Mammary epithelial cell (primary cell): ENCODE data around the gene LRRC53.

Experiments used
- EZH2 ChIP-seq: IDR thresholded peaks from 2 replicates; pipeline ENCODE4 v1.6.1; 2012; ENCODE audit warnings: low read length, inconsistent platforms, borderline replicate concordance
- TF ChIP-seq, protein P1 (sequence below), 2 donors: IDR thresholded peaks in 1 of 2; conservative IDR thresholded peaks in 1 of 2; 2 replicates each; pipeline ENCODE4 v1.5.1; 2011 to 2012; ENCODE audit warnings: inconsistent platforms in 2 of 2, low read length in 2 of 2, mild to moderate bottlenecking in 2 of 2, control low read depth in 1 of 2, low read depth in 1 of 2; ENCODE audit not compliant: insufficient read depth in 1 of 2; ENCODE audit errors: extremely low read depth in 1 of 2

DNA sequence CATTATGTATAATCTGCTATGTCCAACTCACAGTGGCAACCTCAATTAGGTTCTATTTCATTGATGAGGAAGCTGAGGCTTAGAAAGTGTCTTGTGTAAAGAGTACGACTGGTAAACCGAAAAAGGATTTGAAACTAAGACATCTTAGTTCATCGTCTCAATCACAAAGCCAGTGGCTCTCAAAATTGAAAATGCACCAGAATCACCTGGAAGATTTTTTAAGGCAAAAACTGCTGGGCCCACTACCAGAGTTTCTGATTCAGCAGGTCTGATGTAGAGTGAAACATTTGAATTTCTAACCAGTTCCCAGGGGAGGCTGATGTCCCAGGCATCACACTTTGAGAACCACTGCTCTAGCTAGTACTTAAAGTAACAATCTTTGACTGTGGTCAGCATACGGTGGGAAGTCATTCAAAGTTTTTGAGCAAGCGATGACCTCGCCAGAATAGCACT is 5.2 kb upstream of the LRRC53 start:
- TF ChIP-seq, protein P1, sequence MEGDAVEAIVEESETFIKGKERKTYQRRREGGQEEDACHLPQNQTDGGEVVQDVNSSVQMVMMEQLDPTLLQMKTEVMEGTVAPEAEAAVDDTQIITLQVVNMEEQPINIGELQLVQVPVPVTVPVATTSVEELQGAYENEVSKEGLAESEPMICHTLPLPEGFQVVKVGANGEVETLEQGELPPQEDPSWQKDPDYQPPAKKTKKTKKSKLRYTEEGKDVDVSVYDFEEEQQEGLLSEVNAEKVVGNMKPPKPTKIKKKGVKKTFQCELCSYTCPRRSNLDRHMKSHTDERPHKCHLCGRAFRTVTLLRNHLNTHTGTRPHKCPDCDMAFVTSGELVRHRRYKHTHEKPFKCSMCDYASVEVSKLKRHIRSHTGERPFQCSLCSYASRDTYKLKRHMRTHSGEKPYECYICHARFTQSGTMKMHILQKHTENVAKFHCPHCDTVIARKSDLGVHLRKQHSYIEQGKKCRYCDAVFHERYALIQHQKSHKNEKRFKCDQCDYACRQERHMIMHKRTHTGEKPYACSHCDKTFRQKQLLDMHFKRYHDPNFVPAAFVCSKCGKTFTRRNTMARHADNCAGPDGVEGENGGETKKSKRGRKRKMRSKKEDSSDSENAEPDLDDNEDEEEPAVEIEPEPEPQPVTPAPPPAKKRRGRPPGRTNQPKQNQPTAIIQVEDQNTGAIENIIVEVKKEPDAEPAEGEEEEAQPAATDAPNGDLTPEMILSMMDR (conservative IDR thresholded peaks at IDR 0.05 in 1 of 2, IDR thresholded peaks at IDR 0.05 in 1 of 2; ENCODE audit: extremely low read depth in 1 of 2, insufficient read depth in 1 of 2, low read depth in 1 of 2, low read length in 2 of 2) = no peak
- TF ChIP-seq EZH2 = no peak
